PC-3 (cell line): Measurements from ENCODE around the gene NUTM2B. TPM values are rescaled to one million over a fixed set of nuclear protein-coding genes. Genes with fewer than 3 reads are reported as not detected.

Experiments used
- total RNA-seq: library from RNA; depleted of rRNA; stranded (reverse); fragments of >200 nt; gene quantifications from 2 replicates; pipeline ENCODE4 v1.2.3, GENCODE V29; 2014; rRNA removed

NUTM2B gene
- total RNA-seq, 1 experiment from 2014 or later = 0.84 TPM

Other genes with a start within 250 kb of the NUTM2B start
- gene EIF5AL1, start 190.7 kb upstream of the NUTM2B start, total RNA-seq = 0.51 and 0.75 TPM in 2 replicates
- gene SFTPA2, start 142.8 kb upstream of the NUTM2B start, total RNA-seq = not detected in 2 replicates
- gene SFTPA1, start 92.3 kb upstream of the NUTM2B start, total RNA-seq = not detected in 2 replicates
- gene NUTM2E, start 123.5 kb downstream of the NUTM2B start, total RNA-seq = 0.58 TPM in 1 of 2 replicates, not detected in the other
- gene SFTPD, start 245.9 kb downstream of the NUTM2B start, total RNA-seq = not detected in 2 replicates